GM19025 (cell line): ENCODE data around the gene WWP2.

Experiments used
- ATAC-seq: cut with Tn5 transposase; IDR thresholded peaks from one replicate; pipeline ENCODE4 v1.9.1; 2021; ENCODE audit warnings: mild to moderate bottlenecking, low read depth, moderate library complexity; ENCODE audit not compliant: unreplicated experiment

Gene WWP2

DNA sequence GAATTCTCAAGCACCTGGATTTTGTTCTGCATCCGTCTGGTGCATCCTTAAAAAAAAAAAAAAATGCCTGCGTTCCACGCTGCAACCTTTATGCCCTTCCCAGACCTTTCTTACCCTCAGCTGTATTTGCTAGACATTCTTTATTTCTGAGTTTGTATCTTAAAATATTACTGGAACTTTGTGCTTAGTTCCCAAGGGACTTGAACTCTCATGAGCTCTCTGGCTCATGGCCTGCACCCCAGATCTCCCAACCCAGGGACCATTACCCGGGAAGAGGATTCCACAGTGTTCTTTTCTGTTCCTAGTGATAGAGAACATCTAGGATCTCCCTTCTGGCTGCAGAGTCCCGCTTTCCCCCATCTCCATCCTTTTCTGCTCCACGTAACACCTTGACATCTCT is 160.1 kb downstream of the WWP2 start:
- no peak for ATAC-seq

DNA sequence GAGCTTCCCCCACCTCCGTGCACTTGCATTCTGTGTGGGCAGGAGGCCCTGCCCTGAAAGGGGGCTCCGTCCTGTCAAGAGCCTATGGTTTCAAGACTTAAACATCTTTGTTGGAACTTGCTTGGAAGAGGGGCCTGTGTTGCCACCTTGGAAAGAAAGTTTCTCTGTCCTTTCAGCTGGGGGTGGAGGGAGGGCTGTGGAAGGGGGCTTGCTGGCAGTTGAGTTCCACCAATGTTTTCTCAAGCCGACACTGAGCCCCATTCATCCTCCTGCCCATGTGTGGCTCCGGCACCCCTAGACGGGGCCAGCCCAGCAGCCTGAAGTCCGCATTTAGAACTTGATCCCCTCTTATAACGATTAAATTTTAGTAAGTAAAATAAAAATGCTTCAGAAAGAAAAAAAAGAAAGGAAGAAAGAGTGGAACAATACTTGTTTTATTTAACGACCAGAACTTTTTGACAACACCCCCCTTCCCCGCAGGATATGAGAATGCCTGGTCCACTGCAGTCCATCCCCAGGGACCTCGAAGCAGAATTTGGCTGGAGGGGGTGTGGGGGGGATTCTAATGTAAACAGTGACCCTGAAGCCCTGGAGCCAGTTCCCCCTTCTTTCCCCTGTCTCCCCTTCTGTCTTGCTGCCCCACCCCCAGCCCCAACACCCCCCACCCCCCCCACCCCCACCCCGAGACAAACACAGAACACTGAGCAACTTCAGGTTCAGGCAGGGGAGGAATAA is 162.1 kb downstream of the WWP2 start:
- ATAC-seq, result no peak

DNA sequence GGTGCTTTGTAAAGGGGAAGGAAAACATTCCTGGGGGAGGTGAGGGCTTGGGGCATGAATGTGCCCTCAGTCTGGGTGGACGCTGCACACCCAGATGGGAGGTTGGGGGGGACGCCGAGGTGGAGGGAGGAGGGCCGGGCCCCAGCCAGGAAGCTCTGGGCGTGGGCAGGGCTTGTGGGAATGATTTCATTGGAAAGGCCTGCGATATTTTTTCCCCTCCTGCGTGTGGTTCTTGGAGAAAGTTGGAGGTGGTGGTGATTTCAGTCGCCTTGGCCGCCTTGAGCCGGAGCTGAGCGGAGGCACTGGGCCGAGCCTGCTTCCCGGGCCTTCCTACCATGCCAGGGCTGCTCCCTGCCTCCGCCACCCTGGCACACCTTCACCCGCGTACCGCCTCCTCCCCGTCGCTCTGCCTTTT is 162.7 kb downstream of the WWP2 start:
- ATAC-seq, result no peak

DNA sequence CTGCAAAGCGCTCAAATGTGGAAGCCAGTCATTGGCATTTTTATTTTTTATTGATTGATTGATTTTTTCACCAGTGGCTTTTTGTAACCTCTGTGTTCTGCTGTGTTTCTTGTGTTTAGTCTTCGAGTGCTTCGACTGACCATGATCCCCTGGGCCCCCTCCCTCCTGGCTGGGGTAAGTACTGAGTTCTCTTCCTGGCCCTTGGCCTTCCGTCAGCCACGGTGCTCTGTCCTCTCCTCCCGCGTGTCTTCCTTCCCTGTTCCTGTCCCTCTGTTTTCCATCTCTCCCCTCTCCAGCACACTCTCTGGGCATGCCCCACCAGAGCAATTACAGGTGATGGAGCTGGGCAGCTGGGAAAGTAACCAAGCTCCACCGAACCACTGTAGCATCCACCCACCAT is 163.2 kb downstream of the WWP2 start:
- no peak for ATAC-seq

DNA sequence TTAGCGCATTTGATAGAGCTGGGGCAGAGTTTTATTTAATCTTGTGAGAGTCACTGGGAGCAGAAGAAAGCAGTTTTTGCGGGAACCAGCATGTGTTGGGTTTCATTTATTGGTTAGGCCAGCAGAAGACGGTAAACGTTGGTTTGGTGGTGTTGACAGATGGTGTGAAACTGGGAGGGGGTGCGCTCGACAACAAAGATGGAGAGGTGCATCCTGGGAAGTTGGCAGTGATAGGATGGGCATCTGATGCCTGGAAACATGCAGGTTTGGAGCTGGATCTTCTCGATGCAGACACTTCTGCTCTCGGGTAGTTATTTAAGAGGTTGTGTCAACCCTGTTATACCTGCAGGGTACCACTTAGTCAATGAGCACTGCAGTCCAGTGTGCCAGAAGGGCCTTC is 164.1 kb downstream of the WWP2 start:
- no peak for ATAC-seq

DNA sequence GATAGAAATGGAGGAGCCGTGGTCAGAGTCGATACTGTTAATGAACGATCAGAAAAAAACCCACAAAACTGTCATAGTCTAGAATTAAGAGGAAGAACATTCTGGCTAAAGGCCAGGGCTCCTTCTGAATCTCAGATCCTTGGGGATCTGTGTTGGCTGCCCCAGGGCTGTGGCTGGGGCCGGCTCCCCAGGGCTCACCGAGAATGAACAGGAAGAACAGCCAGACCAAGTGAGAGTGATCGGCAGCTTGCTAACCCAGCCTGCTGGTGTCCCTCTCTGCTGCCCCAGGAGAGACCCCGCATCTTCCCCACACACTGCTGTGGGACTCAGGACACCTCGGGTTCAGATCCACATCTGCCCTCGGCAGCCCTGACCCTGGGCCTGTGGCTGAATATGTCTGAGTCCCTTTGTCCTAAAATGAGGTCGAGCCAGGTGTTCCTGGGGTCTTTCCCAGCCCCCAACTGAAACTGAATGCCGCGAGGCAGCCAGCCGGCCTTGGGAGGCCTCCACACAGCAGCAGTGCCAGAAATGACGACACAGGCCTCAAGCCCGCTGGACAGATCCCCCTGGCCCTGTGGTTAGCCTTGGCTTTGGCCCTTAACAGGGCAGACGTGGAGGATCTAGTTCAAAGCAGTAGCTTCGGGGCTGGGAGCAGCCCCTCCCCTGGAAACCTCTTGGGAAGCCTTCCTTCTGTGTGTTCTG is 165.1 kb downstream of the WWP2 start:
- no peak for ATAC-seq

DNA sequence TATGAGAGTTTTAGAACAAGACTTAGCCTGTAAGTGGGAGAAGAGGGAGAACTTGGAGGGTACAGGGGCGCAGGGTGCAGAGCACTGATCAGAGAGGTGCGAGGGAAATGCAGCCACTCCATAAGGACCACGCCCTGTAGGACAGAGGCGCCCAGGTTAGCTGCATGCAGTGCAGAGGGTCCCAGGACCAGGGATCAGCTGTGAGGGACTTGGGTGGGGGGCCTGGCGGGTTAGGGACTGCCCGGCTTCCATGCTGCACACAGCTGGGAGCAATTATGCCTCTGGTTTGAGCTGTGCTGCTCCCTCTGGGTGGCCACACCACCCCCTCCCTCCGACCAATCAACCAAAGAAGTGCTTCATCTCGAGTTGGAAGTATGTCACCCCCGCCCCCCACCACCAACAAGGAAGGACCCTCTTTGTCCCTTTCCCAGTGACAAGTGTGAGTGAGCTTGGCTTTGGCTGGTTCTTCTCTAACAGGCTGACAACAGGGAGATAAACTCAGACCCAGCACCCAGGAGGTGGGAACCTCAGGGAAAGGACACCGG is 166.8 kb downstream of the WWP2 start:
- ATAC-seq, result no peak

DNA sequence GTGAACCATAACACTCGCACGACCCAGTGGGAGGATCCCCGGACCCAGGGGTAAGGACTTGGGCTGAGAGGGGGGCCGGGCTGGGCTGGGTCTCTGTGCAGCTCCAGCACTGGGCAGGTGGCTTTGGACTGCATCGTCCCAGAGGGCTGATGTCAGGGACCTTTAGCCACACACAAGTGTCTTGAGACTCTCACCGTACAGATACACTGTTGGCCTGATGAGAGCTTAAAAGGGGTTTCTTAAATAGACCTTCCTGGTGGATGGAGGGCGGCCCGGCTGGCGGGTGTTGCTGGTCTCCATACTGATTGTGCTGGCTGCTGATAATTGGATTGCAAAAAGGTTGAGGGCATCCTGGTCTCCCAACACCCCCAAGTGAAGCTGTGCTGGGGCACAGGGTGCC is 167.3 kb downstream of the WWP2 start:
- no peak for ATAC-seq

DNA sequence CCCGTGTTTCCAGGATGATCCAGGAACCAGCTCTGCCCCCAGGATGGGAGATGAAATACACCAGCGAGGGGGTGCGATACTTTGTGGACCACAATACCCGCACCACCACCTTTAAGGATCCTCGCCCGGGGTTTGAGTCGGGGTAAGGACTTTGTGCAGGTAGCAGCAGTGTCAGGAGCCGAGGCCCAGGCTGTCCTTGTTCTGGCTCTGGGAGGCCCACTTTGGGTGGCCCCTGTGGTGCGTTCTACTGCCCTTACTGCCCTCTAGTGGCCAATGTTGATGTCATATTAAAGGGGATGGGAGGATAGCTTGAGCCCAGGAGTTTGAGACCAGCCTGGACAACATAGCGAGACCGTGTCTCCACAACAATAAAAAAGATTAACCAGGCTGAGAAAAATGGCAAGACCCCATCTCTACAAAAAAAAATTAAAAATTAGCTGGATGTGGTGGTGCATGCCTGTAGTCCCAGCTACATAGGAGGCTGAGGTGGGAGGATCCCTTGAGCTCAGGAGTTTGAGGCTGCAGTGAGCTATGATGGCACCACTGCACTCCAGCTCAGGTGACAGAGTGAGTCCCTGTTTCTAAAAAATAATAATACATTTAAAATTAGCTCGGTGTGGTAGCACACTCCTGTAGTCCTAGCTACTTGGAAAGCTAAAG is 168.1 kb downstream of the WWP2 start:
- ATAC-seq, result no peak

DNA sequence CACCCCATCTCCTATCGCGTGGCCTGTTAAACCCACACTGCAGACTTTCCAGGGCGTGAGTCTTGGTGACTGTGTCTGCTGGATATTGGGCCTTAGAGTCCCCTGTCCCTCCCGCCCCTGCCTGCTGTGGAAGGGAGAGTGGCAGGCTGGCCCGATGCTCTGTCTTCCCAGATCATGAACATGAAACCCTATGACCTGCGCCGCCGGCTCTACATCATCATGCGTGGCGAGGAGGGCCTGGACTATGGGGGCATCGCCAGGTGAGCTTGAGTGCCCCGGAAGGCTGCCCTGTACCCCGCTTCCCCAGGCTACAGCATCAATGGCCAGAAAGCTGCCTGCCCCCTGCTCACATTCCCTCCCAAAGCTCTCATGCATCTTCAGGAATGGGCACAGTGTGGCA is 169.5 kb downstream of the WWP2 start:
- no peak for ATAC-seq

DNA sequence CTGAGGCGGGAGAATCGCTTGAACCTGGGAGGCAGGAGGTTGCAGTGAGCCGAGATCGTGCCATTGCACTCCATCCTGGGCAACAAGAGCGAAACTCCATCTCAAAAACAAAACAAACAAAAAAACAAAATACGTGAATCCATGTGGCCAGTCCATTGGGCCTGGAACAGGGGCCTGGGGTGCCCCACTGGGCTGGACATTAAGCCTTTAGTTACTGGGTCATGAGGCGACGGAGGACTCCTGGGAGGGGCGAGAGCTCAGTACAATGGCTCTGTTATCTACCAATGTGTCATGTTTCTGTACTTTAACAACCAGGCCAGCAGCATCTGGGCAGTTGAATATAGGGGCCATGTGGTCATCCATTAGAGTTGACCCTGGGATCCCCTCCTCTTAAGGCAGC is 170.1 kb downstream of the WWP2 start:
- ATAC-seq, result no peak

DNA sequence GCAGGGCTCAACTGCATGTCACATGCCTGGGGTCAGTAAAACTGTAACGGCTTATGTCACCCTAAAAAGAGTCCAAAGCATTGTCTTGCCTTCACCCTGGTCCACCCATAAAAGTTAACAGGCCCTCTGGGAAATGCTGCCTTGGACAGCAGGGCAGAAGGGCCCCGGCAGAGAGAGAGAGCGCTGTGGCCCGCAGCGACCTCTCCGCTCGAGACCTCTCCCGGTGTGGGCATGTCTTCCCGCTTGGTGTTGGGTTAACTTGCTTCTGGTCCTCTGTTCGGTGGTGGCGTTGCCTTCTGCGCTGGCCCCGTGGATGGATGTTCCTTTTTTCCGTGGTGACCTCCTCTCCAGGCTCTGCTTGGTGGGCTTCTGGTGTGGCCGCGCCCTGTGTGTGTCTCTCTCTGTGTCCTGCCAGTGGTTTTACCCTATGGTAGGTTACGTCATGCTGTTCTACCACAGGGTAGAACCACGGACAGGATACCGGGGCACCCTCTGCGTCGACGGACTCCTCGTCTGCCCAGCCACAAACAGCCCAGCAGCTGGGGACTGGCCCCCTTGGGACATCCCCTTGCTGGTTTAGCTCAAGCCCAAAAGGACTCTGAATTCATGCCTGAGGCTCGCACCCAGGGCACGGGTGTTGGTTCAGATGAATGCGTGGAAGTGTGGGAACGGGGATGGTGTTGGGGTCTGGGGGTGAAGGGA is 170.7 kb downstream of the WWP2 start:
- ATAC-seq, result no peak

DNA sequence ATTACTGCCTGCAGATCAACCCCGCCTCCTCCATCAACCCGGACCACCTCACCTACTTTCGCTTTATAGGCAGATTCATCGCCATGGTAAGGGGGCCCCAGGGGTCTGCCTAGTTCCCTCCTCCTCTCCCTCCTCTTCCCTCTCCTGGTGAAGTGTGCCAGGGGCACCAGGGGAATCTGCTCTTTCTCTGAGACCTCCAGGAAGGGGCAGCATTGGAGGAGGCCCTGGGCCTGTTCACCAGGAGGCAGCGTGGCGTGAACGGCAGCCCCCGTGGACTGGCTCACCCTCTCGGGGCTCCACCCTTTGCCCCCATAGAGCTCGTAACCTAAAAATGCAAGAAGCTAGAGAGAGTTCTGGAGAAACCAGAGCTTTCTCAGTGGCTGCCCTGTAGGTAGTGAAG is 171.9 kb downstream of the WWP2 start:
- ATAC-seq, result no peak

DNA sequence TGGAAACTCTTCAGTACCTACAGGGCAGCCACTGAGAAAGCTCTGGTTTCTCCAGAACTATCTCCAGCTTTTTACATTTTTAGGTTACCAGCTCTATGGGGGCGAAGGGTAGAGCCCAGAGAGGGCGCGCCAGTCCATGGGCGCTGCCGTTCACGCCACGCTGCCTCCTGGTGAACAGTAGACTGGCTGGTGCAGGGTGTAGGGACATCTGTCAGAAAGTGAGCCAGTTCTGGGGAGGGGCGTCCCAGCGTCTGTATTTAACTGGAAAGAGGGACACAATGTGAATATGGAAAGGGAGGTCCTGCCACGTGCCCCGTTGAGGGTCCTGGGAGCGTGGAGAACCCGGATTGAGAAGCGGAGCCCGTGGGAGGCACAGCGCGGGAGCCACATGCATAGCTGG is 172.6 kb downstream of the WWP2 start:
- no peak for ATAC-seq

DNA sequence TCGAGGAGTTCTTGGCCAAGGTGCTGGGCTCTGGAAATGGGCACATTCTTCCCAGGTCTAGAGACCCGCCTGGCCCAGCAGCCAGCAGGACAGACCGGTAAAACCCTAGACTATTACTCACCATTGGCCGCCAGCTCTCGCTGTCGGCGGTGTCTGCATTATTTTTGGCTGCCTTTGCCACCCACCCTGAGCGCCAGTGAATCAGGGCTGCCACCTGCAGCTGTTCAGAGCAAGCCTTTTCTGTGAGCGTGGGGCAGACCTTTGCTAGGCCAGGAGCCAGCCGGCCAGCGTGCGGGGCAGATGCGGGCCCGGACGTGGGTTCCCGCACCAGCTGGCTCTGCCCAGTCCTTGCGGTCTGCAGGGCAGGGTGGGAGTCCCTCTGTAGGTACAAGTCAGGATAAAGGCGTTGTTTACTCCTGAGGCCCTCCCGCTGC is 173.2 kb downstream of the WWP2 start:
- no peak for ATAC-seq

DNA sequence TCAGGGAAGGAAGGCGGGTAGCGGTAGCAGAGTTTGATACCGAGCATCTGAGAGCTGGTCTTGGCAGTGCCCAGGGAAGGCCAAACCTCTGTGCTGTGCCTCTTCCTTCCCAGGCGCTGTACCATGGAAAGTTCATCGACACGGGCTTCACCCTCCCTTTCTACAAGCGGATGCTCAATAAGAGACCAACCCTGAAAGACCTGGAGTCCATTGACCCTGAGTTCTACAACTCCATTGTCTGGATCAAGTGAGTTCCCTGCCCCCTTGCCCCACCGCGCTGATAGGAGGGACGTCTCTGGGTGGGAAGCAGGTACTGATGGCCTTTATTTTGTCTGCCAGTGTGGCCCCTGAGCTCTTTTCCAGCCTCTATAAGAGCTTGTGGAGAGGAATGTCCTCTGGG is 173.6 kb downstream of the WWP2 start:
- no peak for ATAC-seq

DNA sequence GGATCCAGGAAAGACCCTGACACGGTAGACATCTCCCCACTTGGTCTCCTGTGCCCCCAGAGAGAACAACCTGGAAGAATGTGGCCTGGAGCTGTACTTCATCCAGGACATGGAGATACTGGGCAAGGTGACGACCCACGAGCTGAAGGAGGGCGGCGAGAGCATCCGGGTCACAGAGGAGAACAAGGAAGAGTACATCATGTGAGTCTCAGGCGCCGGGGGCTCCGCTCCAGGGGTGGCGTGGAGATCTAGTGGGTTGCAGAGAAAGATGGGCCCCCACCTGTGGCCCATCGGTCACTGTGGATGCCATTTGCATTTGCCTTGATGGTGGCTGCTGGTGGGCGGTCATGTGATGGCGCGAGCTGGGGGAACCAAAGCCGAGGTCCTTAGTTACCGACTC is 174.1 kb downstream of the WWP2 start:
- no peak for ATAC-seq

DNA sequence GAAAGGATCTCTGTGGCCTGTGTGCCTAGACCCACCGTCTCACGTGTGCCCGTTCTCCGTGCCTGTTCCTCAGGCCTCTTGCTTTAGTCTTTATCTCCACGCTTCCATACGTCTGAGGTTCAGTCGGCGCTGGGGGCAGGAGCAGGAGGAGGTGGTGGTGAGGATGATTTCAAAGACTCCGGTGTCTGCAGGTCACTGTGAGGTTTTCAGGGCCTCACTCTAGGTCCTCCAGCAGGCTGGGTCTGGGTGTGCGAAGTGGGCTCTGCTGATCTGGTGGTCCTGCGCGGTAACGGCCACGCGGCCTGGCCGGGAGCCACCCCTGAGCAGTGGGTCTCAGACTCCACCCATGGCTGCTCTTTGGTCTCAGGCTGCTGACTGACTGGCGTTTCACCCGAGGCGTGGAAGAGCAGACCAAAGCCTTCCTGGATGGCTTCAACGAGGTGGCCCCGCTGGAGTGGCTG is 174.6 kb downstream of the WWP2 start:
- ATAC-seq, result no peak

DNA sequence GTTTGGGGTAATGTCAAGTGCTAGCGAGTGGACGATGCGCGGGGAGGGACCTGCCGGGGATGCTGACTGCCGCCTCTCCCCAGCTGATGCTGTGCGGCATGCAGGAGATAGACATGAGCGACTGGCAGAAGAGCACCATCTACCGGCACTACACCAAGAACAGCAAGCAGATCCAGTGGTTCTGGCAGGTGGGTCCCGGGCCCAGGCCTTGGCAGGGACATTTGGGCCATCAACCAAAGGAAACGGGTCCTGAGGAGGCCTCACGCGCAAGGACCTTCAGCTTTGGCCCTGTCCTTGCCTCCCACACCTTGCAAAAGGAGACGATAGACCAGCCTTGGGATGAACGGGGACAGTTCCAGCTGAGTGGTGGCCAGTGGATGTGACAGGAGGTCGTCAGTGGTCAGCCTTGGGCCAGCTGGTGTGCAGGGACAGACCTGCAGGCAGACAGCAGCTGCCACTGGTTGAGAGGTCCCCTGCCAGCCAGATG is 175.4 kb downstream of the WWP2 start:
- no peak for ATAC-seq

DNA sequence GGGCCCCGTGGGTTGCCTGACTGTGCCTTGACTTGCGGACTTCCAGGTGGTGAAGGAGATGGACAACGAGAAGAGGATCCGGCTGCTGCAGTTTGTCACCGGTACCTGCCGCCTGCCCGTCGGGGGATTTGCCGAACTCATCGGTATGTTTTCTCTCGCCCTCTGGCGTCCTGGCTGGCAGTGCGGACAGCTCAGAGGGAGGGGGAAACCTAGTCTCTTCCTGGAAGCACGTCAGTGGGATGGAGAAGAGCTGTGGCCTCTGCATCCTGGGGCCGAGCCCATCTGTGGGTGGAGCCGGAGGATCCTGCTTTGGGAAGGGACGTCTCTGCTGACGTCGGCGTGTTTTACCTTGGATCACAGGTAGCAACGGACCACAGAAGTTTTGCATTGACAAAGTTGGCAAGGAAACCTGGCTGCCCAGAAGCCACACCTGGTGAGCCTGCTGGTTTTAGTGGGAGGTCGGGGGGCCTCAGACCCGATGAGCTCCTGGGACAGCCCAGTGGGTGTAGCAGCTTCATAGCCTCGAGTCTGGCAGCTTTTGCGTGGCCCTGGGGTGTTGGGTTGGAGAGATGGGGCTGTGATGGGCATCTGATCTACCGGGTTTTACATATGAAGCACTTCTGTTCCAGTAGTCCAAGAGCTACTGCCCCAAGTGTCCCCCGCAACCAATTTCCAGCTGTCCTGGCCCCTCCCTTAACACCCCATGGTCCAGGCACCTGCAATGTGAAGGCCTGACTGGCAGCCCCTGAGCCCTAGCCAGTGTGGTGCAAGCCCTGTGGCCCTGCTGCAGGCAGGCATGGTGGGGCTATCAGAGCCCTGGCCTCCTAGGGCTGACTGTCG is 177.1 kb downstream of the WWP2 start:
- ATAC-seq, result no peak
